T-helper 22 cell (primary cell): ENCODE results near the gene PAK1.
"Not testable (repeated sequence)": the region's sequence is repeated elsewhere in the genome, so short reads cannot be mapped to it uniquely, and the experiment has no call there.

ENCODE experiments used
- DNase-seq: peaks from one replicate; pipeline ENCODE4 v3.0.0-alpha.2; 2020; ENCODE audit warnings: low read depth

Gene PAK1

DNA sequence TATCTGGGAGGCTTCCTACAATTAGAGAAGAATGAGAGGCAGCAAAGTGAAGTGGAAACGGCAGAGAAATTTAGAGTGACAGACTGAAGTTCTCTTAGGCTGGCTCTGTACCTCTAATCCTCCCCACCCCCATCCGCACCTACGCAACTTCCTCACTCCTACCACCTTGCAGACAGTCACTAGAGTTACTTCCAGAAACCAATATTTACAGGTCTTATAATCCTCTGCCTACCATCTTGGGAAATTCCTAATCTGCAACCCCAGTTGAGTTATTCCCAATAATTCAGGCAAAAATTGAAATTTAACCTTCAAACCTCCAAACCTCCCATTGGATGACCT is 71.7 kb downstream of the PAK1 start:
- DNase-seq: no peak

DNA sequence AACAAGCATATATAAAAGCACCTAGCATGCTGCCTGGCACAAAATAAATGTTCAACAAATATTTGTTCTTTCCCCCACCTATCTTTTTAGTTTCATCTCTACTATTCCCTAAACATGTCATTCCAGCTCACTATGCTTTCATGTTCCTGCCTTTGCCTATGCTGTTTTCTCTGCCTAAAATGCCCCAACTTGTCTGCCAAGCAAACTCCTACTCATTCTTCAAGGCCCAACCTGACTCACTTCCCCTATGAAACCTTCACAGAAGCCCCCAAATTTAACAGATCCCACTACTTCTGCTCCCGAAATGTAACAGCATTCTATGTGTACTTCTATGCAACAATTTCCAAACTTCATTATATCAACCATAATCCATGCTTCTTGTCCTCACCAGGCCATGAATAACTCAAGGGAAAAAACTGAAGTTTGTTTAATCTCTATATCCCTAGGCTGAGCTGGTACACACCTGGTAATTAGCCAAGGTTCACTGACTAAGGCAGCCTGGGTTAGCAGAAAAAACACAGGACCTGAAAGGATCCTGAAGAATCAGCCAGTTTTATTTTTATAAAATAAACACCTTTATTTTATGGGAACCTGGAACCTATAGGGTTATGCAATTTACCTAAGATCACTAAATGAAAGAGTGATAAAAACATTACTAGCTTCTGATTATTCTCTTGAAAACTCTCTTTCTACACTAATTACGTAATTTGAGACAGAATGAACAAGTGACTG is 72.2 kb downstream of the PAK1 start:
- DNase-seq: no peak

DNA sequence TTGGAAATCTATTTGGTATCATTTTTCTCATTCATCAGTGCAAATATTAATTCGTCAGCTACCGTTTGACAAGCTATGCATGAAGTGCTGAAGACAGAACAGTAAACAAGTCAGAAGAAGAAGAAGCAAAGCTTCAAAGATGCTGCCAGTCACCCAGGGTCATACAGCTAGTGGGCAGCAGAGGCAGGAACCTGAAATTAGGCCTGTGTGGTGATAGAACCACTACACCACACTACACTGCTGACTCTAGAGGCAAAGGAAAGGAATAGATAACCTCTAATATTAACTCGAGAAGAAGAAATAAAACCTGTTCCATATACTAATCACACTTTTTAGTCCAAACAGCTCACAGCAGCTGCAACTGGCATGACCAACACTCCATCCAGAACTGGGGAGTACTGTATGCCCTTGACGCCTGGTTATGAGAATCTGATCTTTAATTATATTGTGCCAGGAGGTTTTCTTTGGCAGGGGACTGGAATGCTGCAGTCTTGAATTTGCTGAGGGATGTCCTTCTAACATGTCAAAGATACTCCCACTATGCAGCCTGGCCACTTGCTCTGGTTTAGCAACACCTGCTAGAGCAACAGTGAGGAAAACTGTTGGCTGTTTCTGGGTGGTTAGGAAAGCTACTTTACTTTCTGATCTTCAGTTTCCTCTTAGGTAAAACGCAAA is 73.0 kb downstream of the PAK1 start:
- no peak for DNase-seq

DNA sequence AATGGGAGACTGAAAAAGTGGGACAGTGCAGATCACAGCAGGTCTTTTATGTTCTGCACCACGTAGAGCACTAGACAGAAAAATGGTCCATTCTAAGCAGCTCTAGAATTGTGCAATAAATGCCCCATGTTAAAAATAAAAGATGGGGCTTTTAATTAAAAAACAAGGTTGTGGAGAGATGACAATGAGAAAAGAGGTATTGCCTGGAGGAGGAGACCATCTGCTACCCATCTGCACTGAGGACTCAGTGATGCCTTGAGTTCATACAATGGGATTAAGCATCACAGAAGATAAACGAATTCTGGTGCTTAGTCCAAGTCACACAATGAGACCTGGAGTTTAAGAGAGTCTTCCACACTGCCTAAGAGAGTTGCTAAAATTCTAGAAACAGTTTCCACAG is 73.6 kb downstream of the PAK1 start:
- DNase-seq: no peak

DNA sequence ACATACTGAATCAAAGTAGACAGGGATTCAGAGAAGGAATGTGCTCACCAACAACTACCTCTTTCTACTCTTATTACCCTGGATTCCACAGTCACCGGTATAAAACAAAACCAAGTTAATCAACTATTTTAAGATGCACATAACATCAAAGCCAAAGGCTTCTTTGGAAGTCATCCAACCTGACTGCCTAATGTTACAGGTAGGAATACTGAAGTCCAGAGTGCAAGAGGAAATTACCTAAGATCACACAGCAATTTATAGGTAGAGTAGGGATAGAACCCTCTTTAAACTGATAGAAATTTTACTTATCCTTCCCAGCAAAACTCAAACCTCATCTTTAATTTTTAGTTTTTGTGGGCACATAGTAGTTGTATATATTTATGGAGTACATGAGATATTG is 76.3 kb downstream of the PAK1 start:
- DNase-seq: no peak

DNA sequence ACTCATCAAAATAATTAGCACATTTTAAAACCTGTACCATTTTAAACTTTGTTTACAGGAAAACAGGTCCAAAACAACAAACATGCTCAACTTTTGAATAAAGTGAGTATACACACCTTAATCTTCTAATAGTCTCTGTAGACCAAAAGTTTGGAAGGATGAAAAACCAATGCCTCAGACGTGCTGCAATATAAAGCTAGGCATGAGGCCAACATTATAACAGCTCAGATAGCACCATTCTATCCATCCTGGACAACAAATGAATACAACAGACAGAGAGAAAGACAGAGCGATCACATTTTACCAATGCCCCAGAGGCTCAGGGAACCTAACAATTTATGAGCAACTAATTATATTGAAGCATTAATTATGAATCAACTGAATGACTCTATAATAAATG is 77.0 kb downstream of the PAK1 start:
- no peak for DNase-seq

DNA sequence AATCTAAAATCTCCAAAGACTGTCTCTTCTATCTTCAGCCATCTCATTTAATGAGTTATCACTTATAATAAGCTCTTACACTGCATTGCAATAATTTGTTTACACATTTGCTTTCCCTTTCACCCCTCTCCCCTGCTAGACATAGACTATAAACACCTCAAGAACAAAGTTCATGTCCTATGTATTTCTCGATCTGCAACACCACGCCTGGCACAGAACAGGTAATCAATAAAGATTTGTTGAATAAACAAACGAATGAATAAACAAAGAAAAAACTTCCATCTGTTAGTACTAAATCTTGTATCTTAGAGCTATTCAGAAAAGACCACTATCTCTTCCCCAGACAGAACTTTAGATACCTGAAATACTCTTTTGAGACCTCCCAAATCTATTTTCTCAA is 77.6 kb downstream of the PAK1 start:
- no peak for DNase-seq

DNA sequence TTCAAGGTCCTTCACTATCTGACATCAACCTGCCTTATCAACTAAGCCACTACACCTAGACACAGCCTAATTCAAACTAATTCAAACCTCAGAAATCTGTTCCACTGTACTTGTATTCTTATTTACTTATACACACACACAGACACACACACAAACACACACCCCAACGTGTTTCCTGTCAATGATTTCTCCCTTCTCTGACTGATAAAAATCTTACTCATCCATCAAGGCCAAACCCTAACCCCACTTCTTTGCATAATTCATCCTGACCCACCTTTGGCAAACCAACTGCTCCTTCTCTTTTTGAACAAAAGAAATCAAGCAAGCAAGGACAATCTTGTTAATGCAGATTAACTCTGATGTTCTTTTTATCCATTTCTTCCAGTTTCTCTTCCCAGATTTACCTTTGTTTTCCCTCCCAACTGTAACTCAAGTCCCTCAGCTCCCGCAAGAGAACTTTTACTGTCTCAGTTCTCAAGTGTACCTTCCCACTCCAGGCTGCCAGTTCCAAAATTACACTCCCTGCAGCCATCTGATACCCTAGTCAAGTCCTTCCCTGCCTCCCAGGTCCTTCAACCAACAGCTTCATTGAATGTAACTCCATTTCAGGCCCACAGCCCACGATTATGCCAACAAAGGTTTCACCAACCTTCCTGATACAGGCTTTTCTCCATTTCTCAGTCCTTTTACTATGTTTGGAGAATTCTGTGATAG is 78.3 kb downstream of the PAK1 start:
- DNase-seq: no peak

DNA sequence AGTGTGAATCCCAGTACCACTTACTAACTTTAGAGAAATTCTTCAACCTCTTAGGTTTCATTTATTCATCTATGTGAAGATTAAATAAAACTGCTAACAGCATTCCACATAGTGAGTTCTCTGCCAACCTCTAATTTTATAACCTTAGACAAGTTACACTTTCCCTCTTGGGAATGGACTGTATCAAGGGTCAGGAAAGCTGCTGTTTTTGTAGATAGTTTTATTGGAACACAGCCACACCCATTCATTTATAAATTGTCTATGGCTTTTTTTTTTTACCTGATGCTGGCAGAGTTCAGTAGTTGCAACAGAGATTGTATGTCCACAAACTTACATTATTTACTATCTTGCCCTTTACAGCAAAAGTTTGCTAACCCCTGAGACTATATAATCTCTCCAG is 81.1 kb downstream of the PAK1 start:
- no peak for DNase-seq

DNA sequence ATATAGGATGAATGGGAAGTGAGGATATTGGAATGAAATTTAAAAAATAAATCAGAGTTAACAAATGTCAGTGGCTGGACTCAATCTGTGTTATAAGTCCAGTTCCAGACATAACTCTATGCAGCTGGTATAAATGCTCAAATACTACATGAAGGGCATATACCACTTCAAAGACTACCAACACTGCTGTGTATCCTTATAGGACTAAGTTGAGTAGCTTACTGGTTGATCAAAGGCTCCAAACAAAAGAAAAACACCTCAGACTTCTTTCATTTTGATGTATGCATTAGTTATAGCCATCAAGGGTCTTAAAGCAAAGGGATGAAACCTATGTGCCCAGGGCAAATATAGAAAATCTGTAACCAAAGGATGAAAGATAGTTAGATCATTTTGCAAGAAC is 86.2 kb downstream of the PAK1 start:
- DNase-seq: no peak

DNA sequence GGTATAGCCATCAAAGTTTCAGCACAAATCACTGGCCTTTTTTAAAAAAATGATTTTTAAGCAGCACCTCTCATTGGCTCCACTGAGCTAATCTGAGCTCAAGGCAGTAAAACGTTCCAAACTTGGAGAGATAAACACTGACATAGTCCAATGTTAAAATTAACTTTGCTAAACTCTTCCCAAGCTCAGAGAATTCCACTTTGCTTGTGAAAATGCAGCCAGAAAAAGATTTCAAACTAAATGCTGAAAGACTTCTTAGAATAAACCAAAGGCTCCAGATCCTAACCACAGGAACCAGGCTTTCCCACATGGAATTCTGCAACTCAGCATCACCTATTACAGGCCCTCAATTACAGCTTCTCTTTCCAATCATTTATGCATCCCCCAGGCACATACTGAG is 87.7 kb downstream of the PAK1 start:
- no peak for DNase-seq

DNA sequence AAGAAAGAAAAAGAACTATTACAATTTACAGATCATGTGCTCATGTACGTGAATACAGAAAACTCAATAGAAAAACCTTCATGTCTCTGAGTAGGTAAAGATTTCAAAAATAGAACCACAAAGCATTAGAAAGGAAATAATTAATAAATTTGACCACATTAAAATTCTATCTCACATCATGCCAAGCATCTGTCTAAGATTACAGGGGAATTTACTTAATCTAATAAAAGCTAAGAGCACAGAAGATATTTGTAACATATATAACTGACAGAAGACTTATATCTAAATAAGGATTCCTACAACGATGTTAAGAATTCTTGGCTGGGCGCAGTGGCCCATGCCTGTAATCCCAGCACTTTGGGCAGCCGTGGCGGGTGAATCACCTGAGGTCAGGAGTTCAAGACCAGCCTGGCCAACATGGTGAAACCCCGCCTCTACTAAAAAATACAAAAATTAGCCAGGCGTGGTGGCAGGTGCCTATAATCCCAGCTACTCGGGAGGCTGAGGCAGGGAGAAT is 88.6 kb downstream of the PAK1 start:
- DNase-seq: not testable (repeated sequence)

DNA sequence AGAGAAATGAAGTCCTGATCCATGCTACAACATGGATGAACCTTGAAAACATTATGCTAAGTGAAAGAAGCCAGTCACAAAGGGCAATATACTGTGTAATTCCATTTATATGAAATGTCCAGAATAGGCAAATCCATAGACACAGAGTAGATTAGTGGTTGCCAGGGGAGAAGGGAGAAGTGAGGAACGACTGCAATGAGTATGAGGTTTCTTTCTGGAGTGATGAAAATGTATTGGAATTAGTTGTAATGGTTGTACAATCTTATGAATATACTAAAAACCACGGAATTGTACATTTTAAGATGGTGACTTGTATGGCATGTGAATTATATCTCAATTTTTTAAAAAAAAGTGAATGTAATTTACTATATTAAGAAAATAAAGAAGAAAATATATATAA is 89.3 kb downstream of the PAK1 start:
- no peak for DNase-seq

DNA sequence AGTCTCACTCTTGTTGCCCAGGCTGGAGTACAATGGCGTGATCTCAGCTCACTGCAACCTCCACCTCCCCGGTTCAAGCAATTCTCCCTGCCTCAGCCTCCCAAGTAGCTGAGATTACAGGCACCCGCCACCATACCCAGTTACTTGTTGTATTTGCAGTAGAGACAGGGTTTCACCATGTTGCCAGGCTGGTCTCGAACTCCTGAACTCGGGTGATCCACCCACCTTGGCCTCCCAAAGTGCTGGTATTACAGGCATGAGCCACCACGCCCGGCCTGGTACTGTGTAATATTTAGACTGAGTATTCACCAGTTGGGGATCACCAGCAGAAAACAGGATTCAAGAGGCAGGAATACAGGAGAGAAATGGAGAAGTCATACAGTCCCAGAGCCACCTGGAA is 90.5 kb downstream of the PAK1 start:
- not testable (repeated sequence) for DNase-seq

DNA sequence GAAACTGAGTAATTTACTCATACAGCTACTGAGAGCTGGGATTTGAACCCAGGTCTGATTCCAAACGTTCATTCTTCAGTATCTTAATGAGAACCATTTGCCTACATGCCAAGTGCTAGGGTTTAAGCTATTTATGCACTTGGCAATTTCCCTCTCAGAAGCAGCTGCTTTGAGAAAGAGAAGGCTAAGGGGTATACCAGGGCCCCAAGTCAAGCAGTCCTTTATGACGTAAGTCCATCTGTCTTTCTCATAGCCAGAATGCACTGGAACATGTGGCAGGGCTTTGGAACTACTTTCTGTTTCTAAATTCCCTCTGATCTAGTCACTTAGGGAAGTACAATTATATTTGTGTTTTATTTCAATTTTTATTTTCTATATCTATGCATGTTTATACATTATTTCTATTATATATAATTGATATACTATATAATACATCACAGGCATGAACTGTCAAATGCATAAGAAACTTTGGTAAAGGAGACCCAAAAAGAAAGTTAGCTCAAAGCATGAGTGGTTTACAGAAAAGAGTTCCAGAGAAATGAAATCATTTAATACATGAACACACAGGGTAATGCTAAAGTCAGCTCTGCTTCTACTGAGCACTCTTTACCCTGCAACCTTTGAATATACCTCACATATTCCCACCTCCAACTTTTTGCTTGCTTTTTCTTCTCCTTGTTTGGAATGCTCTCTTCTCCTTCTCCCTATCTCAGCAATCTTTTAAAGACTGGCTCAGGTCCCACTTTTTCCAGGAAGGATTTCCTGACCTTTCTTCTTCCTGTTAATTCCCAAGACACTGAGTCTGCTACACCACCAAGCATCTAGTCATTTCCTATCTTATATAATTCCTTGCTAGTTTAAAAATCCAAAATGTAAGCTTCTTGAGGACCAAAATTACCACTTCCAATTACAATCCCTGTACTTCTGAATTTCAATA is 91.9 kb downstream of the PAK1 start:
- DNase-seq: no peak

DNA sequence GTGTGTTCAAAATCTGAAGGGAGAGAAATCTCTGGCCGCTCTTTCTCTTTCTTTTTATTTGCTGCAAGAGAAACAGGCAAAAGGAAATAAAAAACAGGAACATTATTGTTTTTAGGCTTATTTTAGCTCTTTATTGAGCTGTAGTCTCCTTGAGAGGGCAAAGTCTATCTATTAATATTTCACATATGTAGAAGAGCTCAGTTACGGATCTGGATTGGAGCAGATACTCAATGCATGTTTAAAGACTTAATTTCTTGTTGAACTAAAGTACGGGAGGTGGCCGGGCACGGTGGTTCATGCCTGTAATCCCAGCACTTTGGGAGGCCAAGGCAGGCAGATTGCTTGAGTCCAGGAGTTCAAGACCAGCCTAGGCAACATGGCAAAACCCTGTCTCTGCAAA is 94.0 kb downstream of the PAK1 start:
- DNase-seq: no peak

DNA sequence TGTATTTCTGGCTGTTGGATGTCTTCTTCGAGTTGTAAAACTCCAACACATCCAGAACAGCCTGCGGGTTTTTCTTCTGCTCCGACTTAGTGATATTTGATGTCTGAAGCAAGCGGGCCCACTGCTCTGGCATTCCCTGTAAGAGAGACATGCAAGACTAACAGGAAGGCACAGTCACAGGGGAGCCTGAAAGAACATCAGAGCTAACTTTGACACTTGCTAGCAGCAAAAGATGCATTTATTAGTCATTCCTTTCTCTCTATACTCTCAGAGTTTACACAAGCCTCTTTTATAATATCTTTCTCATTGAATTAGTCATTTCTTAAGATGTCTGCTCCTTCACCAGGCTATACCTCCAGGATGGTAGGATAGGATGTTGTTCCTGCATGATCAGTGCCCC is 94.6 kb downstream of the PAK1 start:
- DNase-seq: no peak

DNA sequence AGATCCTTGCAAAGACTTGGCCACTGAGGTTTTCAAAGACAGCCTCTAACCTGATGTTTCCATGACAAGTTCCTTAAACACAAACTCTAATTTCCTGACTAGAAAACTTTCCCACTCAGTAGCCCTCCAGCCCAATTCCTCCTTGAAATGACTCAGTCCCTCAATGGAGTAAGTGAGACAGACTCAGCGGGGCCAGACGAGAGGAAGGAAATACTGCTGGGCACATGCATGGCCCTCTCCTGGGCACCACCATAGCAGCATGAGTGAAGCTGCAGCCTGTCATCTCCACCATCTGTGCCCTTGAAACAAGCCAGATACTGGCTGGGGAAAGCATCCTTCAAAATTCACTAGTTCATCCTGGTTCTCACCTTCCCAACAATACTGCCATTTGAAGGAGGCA is 96.2 kb downstream of the PAK1 start:
- no peak for DNase-seq

DNA sequence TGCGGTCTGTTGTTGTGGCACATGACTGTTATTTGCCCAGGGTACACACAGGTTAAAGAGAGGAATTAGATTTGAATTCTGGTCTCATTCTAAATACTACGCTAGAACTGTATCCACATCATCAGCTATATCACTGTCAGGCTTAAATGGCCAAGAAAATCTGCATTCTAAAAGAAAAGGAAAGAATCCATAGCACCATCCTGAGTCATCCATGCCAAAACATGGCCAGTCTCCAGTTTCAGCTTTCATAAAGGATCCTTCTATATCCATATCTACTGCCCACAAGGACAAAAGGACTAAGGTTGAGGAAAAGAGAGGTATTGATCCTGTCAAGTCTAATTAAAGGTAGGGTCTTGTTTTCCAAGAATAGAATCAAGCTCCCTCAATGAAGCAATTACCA is 98.8 kb downstream of the PAK1 start:
- DNase-seq: no peak

DNA sequence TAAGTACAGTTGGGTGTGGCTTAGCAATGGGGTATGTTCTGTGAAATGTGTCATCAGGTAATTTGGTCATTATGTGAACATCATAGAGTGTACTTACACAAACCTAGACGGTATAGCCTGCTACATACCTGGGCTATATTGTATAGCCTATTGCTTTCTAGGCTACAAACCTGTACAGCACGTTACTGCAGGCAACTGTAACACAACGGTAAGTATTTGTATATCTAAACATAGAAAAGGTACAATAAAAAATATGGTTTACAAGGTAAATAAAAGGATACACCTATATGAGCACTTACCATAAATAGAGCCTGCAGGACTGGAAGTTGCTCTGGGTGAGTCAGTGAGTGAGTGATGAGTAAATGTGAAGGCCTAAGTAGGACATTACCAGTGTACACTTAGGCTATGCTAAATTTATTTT is 99.3 kb downstream of the PAK1 start:
- DNase-seq: no peak

DNA sequence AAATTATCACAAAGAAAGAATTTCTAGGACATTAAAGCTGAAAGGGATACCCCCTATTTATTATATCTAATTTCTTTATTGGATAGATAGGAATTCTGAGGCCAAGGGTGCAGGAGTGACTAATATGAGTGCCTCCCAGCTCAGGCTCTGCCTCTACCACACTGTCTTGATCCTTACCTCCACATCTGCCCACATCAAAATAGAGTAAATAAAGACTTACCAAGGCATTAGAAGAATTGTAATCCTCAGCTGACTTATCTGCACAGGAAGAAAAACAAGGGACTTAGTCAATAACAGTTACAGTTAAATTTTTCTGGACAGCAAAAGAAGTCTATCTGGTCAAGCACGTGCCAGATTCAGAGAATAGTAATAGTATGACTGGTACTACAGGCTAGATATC is 99.8 kb downstream of the PAK1 start:
- no peak for DNase-seq

DNA sequence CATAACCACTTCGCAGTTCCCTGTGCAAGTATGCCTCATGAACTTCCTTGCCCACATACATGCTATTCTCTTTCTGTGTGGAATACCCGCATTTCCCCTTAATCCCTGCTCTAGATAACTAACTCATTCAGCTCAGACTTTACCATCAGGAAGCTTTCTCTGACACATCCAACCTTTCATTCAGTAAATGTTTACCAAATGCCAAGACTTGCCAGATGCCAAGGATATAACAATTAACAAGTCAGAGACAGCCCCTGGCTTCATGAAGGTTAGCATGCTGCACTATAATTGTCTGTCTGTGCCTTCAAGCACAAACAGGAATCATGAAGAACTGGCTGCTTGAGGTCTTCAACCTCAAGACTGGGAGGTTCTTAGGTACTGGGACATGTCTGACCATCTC is 101.2 kb downstream of the PAK1 start:
- DNase-seq: no peak
